CD4-positive, alpha-beta T cell treated with Interleukin-10 for 1 hour (primary cell): ENCODE data around the gene TCAF1.
"Not testable (repeated sequence)": the region's sequence is repeated elsewhere in the genome, so short reads cannot be mapped to it uniquely, and the experiment has no call there.

Source experiments
- DNase-seq: peaks from one replicate; pipeline ENCODE4 v3.0.0-alpha.2; 2020

The TCAF1 gene

GRCh38 chr7:143901332-143901667 is 676 bp downstream of the TCAF1 start:
- no peak for DNase-seq

GRCh38 chr7:143900230-143900766 is 1.7 kb downstream of the TCAF1 start:
- no peak for DNase-seq

- DNase-seq = no peak
These were observed 3.2 kb downstream of the TCAF1 start for GRCh38 chr7:143898810-143899209.

GRCh38 chr7:143896667-143897066 is 5.3 kb downstream of the TCAF1 start:
- no peak for DNase-seq

- peak; percentile 59 for DNase-seq
These were observed 9.3 kb downstream of the TCAF1 start for GRCh38 chr7:143892527-143893300.

GRCh38 chr7:143891457-143891856 is 10.5 kb downstream of the TCAF1 start:
- DNase-seq = no peak

GRCh38 chr7:143890558-143890957 is 11.4 kb downstream of the TCAF1 start:
- no peak for DNase-seq

- no peak for DNase-seq
These were observed 12.9 kb downstream of the TCAF1 start for GRCh38 chr7:143889068-143889467.

- no peak for DNase-seq
These were observed 15.0 kb downstream of the TCAF1 start for GRCh38 chr7:143886826-143887477.

- no peak for DNase-seq
These were observed 16.0 kb downstream of the TCAF1 start for GRCh38 chr7:143885951-143886350.

- DNase-seq = no peak
These were observed 16.9 kb downstream of the TCAF1 start for GRCh38 chr7:143884969-143885559.

GRCh38 chr7:143884241-143884968 is 17.6 kb downstream of the TCAF1 start:
- DNase-seq = no peak

- no peak for DNase-seq
These were observed 19.3 kb downstream of the TCAF1 start for GRCh38 chr7:143882604-143883078.

- DNase-seq = no peak
These were observed 19.9 kb downstream of the TCAF1 start for GRCh38 chr7:143882020-143882603.

- no peak for DNase-seq
These were observed 23.1 kb downstream of the TCAF1 start for GRCh38 chr7:143878884-143879283.

GRCh38 chr7:143877098-143877497 is 24.9 kb downstream of the TCAF1 start:
- DNase-seq = no peak

GRCh38 chr7:143876218-143876617 is 25.8 kb downstream of the TCAF1 start:
- DNase-seq = no peak

- not testable (repeated sequence) for DNase-seq
These were observed 28.7 kb downstream of the TCAF1 start for GRCh38 chr7:143873242-143873641.

- DNase-seq = not testable (repeated sequence)
These were observed 30.4 kb downstream of the TCAF1 start for GRCh38 chr7:143871534-143871933.

- DNase-seq = not testable (repeated sequence)
These were observed 44.0 kb downstream of the TCAF1 start for GRCh38 chr7:143857994-143858393.

GRCh38 chr7:143855443-143855842 is 46.5 kb downstream of the TCAF1 start:
- not testable (repeated sequence) for DNase-seq

- no peak for DNase-seq
These were observed 51.3 kb downstream of the TCAF1 start for GRCh38 chr7:143850682-143851081.
